Transverse colon (tissue), 4 donors: ENCODE results near the gene FUNDC1. TPM values are rescaled to one million over a fixed set of nuclear protein-coding genes. Genes with fewer than 3 reads are reported as not detected.
"Not testable (repeated sequence)": the region's sequence is repeated elsewhere in the genome, so short reads cannot be mapped to it uniquely, and the experiment has no call there.

Source experiments
- DNase-seq: peaks from one replicate; pipeline ENCODE4 v3.0.0-alpha.2; 2019
- H3K27ac ChIP-seq, 4 donors: fragments of 200-600 bp; sonication (generic); 2 replicates each; pipeline ENCODE4 v1.5.1; 2016 to 2018; ENCODE audit warnings: inconsistent platforms in 4 of 4
- H3K27me3 ChIP-seq: fragments of 200-600 bp; sonication (generic); 2 replicates; pipeline ENCODE4 v1.5.1; 2017; ENCODE audit warnings: inconsistent platforms
- H3K36me3 ChIP-seq, 4 donors: fragments of 200-600 bp; sonication (generic); 2 replicates each; pipeline ENCODE4 v1.5.1; 2017 to 2019; ENCODE audit warnings: inconsistent platforms in 4 of 4
- H3K4me1 ChIP-seq, 4 donors: fragments of 200-600 bp; sonication (generic); 2 replicates each; pipeline ENCODE4 v1.5.1; 2017 to 2020; ENCODE audit warnings: inconsistent platforms in 4 of 4
- H3K4me3 ChIP-seq, 4 donors: fragments of 200-600 bp; sonication (generic); 1 replicate in 1 of 4; 2 replicates in 3 of 4; pipeline versions ENCODE4 v1.5.1 to v1.6.1; 2017 to 2019; ENCODE audit warnings: inconsistent platforms in 4 of 4
- H3K9me3 ChIP-seq, 2 donors: fragments of 200-600 bp; sonication (generic); 2 replicates each; pipeline ENCODE4 v1.5.1; 2017 to 2019; ENCODE audit warnings: inconsistent platforms in 2 of 2
- EP300 ChIP-seq: sonication (generic); formaldehyde crosslinking; IDR thresholded peaks from one replicate; pipeline ENCODE4 v1.6.1; 2017; ENCODE audit warnings: antibody characterized with exemption, low read depth
- POLR2A ChIP-seq: fragments of 450-650 bp; IDR thresholded peaks from one replicate; pipeline ENCODE4 v1.6.1; 2016; ENCODE audit warnings: antibody characterized with exemption, mild to moderate bottlenecking, moderate library complexity
- POLR2AphosphoS5 ChIP-seq, 3 donors: sonication (generic); formaldehyde crosslinking; IDR thresholded peaks; one replicate each; pipeline ENCODE4 v1.6.1; 2016; ENCODE audit warnings: antibody characterized with exemption in 3 of 3
- WGBS, 2 donors: methylation state at CpG; one replicate each; pipeline ENCODE4 v1.1.5; 2018; ENCODE audit warnings: low coverage in 1 of 2; 5-methylcytosine and 5-hydroxymethylcytosine counted together
- in situ Hi-C, 4 donors: fragments of 200-750 bp; cut with MboI; loops; one replicate each; pipeline versions ENCODE4 v1.15.0 to v1.15.1; 2017; ENCODE audit warnings: low sequenced_read_pairs in 3 of 4, low pct_ligation_motif_present in 1 of 4, low pct_unique_long_range_greater_than_20kb in 1 of 4
- intact Hi-C: fragments of 100-400 bp; cut with DNase I; formaldehyde crosslinking; loops from one replicate; pipeline ENCODE4 v1.15.1; 2023; ENCODE audit warnings: low total_unique reads
- total RNA-seq, 4 donors: library from RNA; depleted of rRNA; stranded (reverse); fragments of >200 nt; gene quantifications; one replicate each; pipeline ENCODE4 v1.1.0, GENCODE V29; 2016
- TF ChIP-seq, protein P1 (sequence below), 5 experiments: fragments of 200-600 bp in 3 of 5; fragments of 450-650 bp in 2 of 5; sonication (generic) in 3 of 5; IDR thresholded peaks; 1 replicate in 2 of 5; 2 replicates in 3 of 5; pipeline ENCODE4 v1.5.1; 2016 to 2017; ENCODE audit warnings: antibody characterized with exemption in 5 of 5, inconsistent platforms in 3 of 5, mild to moderate bottlenecking in 2 of 5, moderate library complexity in 1 of 5

Gene FUNDC1
- total RNA-seq, 4 donors from 2014 or later: 1.00 to 9.1 (median 5.3) TPM

DNA sequence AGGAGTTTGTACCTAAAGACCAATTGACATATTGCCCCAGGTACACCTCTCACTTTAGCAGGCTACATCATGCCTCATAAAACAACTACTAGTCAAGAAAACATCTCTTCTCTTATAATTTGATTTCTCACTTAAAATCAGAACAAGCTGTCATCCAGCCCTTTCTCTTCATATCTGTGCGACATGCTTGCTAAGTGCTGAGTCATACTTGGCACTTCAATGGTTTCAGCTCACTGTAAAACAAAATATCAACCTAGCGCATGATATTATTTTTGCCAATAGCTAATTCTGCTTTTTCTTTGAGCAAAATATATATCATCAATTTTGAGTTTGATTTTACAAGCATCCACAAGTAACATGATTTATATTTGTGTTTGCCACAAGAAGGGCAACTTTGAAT is 27.9 kb upstream of the FUNDC1 start:
- in situ Hi-C loops (no loop called here), intact Hi-C loops (no loop called here)
- Histone ChIP-seq H3K36me3 (no peaks in the 10 kb centered on the region), H3K4me1 (no peaks in the 10 kb centered on the region), H3K9me3 (no peaks in the 10 kb centered on the region), H3K4me3 (no peak overlapping the region), H3K27me3 (no peaks in the 10 kb centered on the region), H3K27ac (no peak overlapping the region)
- TF ChIP-seq, protein P1, sequence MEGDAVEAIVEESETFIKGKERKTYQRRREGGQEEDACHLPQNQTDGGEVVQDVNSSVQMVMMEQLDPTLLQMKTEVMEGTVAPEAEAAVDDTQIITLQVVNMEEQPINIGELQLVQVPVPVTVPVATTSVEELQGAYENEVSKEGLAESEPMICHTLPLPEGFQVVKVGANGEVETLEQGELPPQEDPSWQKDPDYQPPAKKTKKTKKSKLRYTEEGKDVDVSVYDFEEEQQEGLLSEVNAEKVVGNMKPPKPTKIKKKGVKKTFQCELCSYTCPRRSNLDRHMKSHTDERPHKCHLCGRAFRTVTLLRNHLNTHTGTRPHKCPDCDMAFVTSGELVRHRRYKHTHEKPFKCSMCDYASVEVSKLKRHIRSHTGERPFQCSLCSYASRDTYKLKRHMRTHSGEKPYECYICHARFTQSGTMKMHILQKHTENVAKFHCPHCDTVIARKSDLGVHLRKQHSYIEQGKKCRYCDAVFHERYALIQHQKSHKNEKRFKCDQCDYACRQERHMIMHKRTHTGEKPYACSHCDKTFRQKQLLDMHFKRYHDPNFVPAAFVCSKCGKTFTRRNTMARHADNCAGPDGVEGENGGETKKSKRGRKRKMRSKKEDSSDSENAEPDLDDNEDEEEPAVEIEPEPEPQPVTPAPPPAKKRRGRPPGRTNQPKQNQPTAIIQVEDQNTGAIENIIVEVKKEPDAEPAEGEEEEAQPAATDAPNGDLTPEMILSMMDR (IDR thresholded peaks at IDR 0.05): no peak
- TF ChIP-seq POLR2A (no peak), EP300 (no peak), POLR2AphosphoS5 (IDR thresholded peaks at IDR 0.05) (no peak)
- WGBS, 2 donors: 82 to 89% methylated on average over 1 to 2 of the region's 2 CpGs
- DNase-seq: no peak

DNA sequence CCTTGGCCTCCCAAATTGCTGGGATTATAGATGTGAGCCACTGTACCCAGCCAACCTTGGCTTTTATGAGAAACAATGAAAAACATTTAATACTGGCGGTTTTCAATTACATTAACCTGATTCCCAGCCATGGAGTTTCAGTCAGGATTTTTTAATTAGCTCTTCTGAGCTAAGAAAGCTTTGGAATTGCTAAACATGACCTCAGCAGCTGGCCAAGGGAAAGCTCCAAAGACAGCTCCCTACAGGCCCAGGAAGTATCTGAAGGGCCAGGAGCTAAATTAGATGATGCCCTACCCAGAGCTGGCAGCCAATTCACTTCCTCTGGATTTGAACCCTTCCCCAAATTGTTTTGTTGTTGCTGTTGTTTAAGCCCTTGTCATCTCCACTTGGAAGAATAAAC is 26.5 kb upstream of the FUNDC1 start:
- no peaks in the 10 kb centered on the region for H3K27me3 ChIP-seq
- in situ Hi-C loops: no loop called here
- TF ChIP-seq POLR2A (no peak), EP300 (no peak), POLR2AphosphoS5 (IDR thresholded peaks at IDR 0.05) (no peak)
- TF ChIP-seq, protein P1 (IDR thresholded peaks at IDR 0.05): no peak
- no peaks in the 10 kb centered on the region for H3K9me3 ChIP-seq
- H3K4me3 ChIP-seq: no peak overlapping the region
- H3K4me1 ChIP-seq: no peaks in the 10 kb centered on the region
- 79% methylated on average over 1 of the region's 1 CpG; no CpG with 5 or more reads in 1 of the 2 donors for WGBS, 2 donors
- no peak for DNase-seq
- no peak overlapping the region for H3K27ac ChIP-seq
- H3K36me3 ChIP-seq: no peaks in the 10 kb centered on the region
- intact Hi-C loops: no loop called here

- H3K27me3 ChIP-seq: no peaks in the 10 kb centered on the region
- in situ Hi-C loops: no loop called here
- no peak overlapping the region for H3K4me3 ChIP-seq
- WGBS, 2 donors: 60% methylated on average over 3 of the region's 3 CpGs; no CpG with 5 or more reads in 1 of the 2 donors
- H3K27ac ChIP-seq: no peak overlapping the region
- DNase-seq: no peak
- H3K4me1 ChIP-seq: no peaks in the 10 kb centered on the region
- intact Hi-C loops: no loop called here
- no peaks in the 10 kb centered on the region for H3K36me3 ChIP-seq
- no peaks in the 10 kb centered on the region for H3K9me3 ChIP-seq
- TF ChIP-seq, protein P1 (IDR thresholded peaks at IDR 0.05): no peak
- TF ChIP-seq EP300 (no peak), POLR2AphosphoS5 (IDR thresholded peaks at IDR 0.05) (no peak), POLR2A (no peak)
These were observed 25.5 kb upstream of the FUNDC1 start for GRCh38 chrX:44568196-44568595.

DNA sequence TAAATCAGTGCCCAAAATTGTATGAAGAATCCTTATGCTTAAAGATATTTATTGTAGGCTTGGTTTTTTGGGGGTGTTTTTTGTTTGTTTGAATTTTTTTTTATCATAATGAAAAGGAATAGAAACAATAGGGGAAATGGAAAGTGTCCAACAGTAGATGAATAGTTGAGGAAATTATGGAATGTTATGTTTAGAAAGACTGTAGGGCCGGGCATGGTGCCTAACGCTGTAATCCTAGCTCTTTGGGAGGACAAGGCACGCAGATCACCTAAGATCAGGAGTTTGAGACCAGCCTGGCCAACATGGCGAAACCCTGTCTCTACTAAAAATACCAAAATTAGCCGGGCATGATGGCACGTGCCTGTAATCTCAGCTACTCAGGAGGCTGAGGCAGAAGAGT is 19.2 kb upstream of the FUNDC1 start:
- H3K27me3 ChIP-seq, intact Hi-C loops, H3K4me1 ChIP-seq, H3K4me3 ChIP-seq, H3K36me3 ChIP-seq, in situ Hi-C loops, H3K9me3 ChIP-seq, DNase-seq, H3K27ac ChIP-seq: not testable (repeated sequence)
- WGBS, 2 donors: 61 to 74% methylated on average over 3 to 6 of the region's 6 CpGs

DNA sequence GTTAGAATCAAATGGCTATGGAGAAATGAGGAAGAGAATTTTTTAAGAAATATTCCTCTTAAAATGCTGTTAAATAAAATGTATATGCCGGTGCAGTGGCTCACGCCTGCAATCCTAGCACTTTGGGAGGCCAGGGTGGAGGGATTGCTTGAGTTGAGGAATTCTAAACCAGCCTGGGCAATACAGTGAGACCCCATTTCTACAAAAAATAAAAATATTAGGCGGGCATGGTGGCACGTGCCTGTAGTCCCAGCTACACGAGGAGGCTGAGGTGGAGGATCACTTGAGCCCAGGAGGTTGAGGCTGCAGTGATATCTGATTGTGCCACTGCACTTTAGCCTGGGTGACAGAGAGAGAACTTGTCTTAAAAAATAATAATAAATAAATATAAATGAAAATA is 7.9 kb upstream of the FUNDC1 start:
- no peaks in the 10 kb centered on the region for H3K27me3 ChIP-seq
- H3K4me3 ChIP-seq: no peak overlapping the region
- in situ Hi-C loops: no loop called here
- intact Hi-C loops: no loop called here
- TF ChIP-seq, protein P1 (IDR thresholded peaks at IDR 0.05): no peak
- TF ChIP-seq POLR2AphosphoS5 (IDR thresholded peaks at IDR 0.05) (no peak), EP300 (no peak), POLR2A (no peak)
- 87 to 100% methylated on average over 1 to 5 of the region's 5 CpGs for WGBS, 2 donors
- no peaks in the 10 kb centered on the region for H3K36me3 ChIP-seq
- DNase-seq: no peak
- H3K4me1 ChIP-seq: no peaks in the 10 kb centered on the region
- no peak overlapping the region for H3K27ac ChIP-seq
- H3K9me3 ChIP-seq: no peaks in the 10 kb centered on the region

DNA sequence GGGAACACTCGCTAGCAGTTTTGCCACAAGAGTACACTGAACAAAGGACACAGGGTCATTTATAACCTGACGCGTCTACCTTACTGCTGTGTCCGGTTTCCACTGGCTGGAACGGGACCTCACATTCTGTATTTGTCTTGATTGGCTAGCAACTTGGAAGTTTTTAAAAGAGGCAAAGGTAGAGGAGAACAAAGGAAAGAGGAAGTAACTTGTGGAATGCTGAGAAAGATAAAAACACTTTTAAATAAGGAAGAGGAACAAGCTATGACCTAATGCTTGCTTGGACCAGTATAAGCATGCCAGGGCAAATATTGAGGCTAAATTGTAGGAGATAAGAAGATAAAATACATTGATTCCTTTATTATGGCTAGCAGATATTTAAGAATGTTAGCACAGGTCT is 2.8 kb upstream of the FUNDC1 start:
- WGBS, 2 donors: 37 to 46% methylated on average over 5 of the region's 5 CpGs
- in situ Hi-C loops, DNase-seq, H3K27me3 ChIP-seq, H3K9me3 ChIP-seq, H3K27ac ChIP-seq, H3K4me3 ChIP-seq, intact Hi-C loops, H3K36me3 ChIP-seq: not testable (repeated sequence)
- peaks cover 0 to 13% (median 0%) of the 10 kb centered on the region in 4 donors for H3K4me1 ChIP-seq
